ENCODE measurements around the gene TRIM33. TPM values are rescaled to one million over a fixed set of nuclear protein-coding genes. Genes with fewer than 3 reads are reported as not detected.
A peak's percentile ranks its signal among the peaks of the same experiment; 100 is the strongest.

Gene TRIM33
- total RNA-seq, 6 experiments from 2014 or later: 13.9 to 18.0 (median 15.0) TPM

DNA sequence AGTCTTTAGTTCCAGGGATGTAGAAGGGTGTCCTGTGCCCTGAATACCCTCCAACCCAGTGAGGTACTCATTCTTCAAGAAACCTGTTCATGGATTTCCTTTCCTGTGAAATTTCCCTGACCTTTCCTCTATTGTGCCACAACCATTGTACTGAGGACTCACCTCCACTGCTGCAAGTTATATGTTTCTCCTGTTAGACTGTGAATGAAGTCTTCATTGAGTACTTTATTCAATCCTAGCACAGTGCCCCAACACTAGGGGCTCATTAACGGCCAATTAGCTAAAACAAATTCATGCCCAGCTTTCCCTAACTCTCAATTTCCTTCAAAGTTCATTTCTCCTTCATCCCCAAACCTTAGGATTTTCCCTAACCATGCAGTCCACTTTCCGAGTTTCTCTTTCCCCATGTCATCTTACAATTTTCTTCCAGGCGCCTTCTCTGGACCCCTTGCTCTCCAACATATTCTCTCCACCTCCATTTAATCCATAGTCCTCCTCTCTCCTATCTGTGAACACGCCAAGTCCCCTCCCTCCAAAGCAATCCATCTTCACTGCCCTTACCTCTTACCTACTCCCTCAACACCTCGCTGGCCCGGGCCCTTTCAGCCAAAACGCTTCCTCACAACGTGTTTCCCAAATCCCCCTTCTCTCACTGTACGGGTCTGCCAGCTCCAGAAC is 1.3 kb downstream of the TRIM33 start:
- peaks cover 0 to 31% (median 10%) of the 10 kb centered on the region in 4 donors for H3K4me1 ChIP-seq

DNA sequence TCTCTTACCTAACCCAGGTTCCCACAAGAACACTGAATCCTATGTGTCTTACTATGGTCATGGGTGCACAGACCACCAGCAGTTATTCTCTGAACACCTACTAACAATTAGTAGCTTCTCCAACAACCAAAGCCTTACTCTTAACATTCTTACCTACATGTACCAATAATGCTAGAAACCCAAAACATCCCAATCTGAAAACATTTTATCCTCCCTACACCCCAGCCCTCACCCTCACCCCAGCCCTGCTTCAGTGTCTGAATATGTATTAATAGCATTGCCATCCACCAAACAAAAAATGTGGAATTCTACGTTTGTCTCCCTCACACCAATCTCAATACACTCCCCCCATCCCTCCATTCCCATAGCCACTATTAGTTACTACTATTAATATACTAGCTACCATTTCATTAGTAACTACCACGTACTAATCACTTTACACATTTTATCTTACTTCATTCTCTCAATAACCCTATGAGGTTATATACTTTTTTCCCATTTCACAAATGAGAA is 2.6 kb downstream of the TRIM33 start:
- no peak for DNase-seq
- intact Hi-C loops (cut with DNase I): no loop called here
- no peak for ATAC-seq
- TF ChIP-seq, protein P1, sequence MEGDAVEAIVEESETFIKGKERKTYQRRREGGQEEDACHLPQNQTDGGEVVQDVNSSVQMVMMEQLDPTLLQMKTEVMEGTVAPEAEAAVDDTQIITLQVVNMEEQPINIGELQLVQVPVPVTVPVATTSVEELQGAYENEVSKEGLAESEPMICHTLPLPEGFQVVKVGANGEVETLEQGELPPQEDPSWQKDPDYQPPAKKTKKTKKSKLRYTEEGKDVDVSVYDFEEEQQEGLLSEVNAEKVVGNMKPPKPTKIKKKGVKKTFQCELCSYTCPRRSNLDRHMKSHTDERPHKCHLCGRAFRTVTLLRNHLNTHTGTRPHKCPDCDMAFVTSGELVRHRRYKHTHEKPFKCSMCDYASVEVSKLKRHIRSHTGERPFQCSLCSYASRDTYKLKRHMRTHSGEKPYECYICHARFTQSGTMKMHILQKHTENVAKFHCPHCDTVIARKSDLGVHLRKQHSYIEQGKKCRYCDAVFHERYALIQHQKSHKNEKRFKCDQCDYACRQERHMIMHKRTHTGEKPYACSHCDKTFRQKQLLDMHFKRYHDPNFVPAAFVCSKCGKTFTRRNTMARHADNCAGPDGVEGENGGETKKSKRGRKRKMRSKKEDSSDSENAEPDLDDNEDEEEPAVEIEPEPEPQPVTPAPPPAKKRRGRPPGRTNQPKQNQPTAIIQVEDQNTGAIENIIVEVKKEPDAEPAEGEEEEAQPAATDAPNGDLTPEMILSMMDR (IDR thresholded peaks at IDR 0.05): no peak
- TF ChIP-seq POLR2A (IDR thresholded peaks at IDR 0.05): no peak
- Histone ChIP-seq H3K4me3 (no peak overlapping the region), H3K27ac (no peak overlapping the region), H3K9me3 (no peaks in the 10 kb centered on the region), H3K27me3 (no peaks in the 10 kb centered on the region), H3K4me1 (peaks cover 0 to 31% (median 10%) of the 10 kb centered on the region in 4 donors), H3K36me3 (no peaks in the 10 kb centered on the region)
- 58% methylated on average over 2 of the region's 2 CpGs for WGBS (ENCODE audit: insufficient coverage, low coverage, low lambda C conversion rate, missing lambda C conversion rate)

More for the DNA sequence above, 1.3 kb downstream of the TRIM33 start:
- intact Hi-C loops (cut with DNase I): no loop called here
- TF ChIP-seq, protein P1 (IDR thresholded peaks at IDR 0.05): no peak
- TF ChIP-seq POLR2A (IDR thresholded peaks at IDR 0.05): no peak
- Histone ChIP-seq H3K36me3 (no peaks in the 10 kb centered on the region), H3K9me3 (no peaks in the 10 kb centered on the region), H3K27me3 (no peaks in the 10 kb centered on the region), H3K4me3 (peak overlapping the region; percentile 93 to 98 (median 95)), H3K27ac (peak overlapping the region in 1 of 3 donors; percentile 94)
- DNase-seq: no peak
- 0% methylated on average over 9 of the region's 9 CpGs for WGBS (ENCODE audit: insufficient coverage, low coverage, low lambda C conversion rate, missing lambda C conversion rate)
- ATAC-seq: no peak

DNA sequence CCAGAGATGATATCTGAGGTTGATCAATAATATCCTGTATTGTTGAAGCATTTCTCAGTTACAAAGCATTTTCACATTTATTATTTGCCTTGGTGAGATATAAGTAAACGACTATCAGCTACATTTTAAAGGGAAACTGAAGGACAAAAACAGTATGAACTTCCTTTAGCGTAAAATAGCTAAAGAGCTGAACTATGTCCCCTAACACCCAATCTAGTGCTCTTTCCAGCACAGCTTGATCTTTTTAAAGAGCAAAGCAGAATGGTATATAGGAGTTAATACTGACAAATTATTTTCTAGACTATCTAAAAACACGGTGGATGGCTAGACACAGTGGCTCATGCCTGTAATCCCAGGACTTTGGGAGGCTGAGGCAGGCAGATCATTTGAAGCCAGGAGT is 3.5 kb downstream of the TRIM33 start:
- TF ChIP-seq POLR2A (IDR thresholded peaks at IDR 0.05): no peak
- TF ChIP-seq, protein P1 (IDR thresholded peaks at IDR 0.05): no peak
- peaks cover 0 to 31% (median 10%) of the 10 kb centered on the region in 4 donors for H3K4me1 ChIP-seq
- no peaks in the 10 kb centered on the region for H3K36me3 ChIP-seq
- H3K9me3 ChIP-seq: no peaks in the 10 kb centered on the region
- no peak overlapping the region for H3K27ac ChIP-seq
- intact Hi-C loops (cut with DNase I): no loop called here
- ATAC-seq (no peak), DNase-seq (no peak)
- H3K4me3 ChIP-seq: no peak overlapping the region
- WGBS (ENCODE audit: insufficient coverage, low coverage, low lambda C conversion rate, missing lambda C conversion rate): 25% methylated on average over 3 of the region's 3 CpGs
- no peaks in the 10 kb centered on the region for H3K27me3 ChIP-seq

DNA sequence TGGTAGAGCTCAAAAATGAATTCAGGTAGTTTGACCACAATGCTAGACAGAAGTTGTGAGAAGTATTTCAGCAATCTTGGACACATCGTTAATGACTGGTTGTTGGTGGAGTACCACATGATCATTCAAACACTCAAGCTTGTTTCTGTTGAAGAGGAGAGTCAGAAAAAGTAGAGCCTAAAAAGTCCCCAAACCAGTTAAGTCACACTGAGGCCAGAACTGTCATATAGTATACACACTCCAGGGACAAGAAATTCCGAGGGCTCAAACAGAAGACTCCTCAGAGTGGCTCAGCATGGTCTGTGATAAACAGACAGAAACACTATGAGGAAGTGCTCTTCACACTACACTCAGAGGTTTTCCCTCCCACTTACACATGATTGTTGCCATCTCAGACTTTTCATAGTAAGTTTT is 5.8 kb downstream of the TRIM33 start:
- Histone ChIP-seq H3K4me1 (peaks cover 0 to 28% (median 10%) of the 10 kb centered on the region in 4 donors), H3K27me3 (no peaks in the 10 kb centered on the region), H3K4me3 (no peak overlapping the region), H3K27ac (no peak overlapping the region), H3K9me3 (no peaks in the 10 kb centered on the region), H3K36me3 (no peaks in the 10 kb centered on the region)
- 67% methylated on average over 2 of the region's 2 CpGs for WGBS (ENCODE audit: insufficient coverage, low coverage, low lambda C conversion rate, missing lambda C conversion rate)
- TF ChIP-seq POLR2A (IDR thresholded peaks at IDR 0.05): no peak
- TF ChIP-seq, protein P1 (IDR thresholded peaks at IDR 0.05): no peak
- intact Hi-C loops (cut with DNase I): no loop called here
- no peak for DNase-seq
- ATAC-seq: peak in 1 of 4 donors; percentile 49
